GM12892 (cell line): Measurements from ENCODE around the gene SHROOM3.

ENCODE experiments used
- POLR2A ChIP-seq: IDR thresholded peaks from 2 replicates; pipeline ENCODE4 v1.6.1; 2011; ENCODE audit warnings: low read depth, low read length, control low read depth
- TAF1 ChIP-seq: IDR thresholded peaks from 2 replicates; pipeline ENCODE4 v1.6.1; 2011; ENCODE audit warnings: low read depth, mild to moderate bottlenecking, control low read depth, low read length, borderline replicate concordance

GRCh38 chr4:76694056-76694455 is 259.0 kb downstream of the SHROOM3 start:
- TF ChIP-seq POLR2A (no peak), TAF1 (no peak)
